MM.1S (cell line): Measurements from ENCODE around the gene SERPINA4.

Source experiments
- DNase-seq: peaks from one replicate; pipeline ENCODE4 v3.0.0-alpha.2; 2015
- H2AFZ ChIP-seq: fragments of 300-600 bp; sonication (generic); 2 replicates; pipeline ENCODE4 v1.6.0; 2016; ENCODE audit warnings: antibody characterized with exemption, low read length
- H3F3A ChIP-seq: fragments of 300-600 bp; sonication (generic); 2 replicates; pipeline ENCODE4 v1.6.1; 2016; ENCODE audit warnings: mild to moderate bottlenecking, antibody characterized with exemption, low read length, moderate library complexity, mixed read lengths; ENCODE audit not compliant: insufficient read depth
- H3K27ac ChIP-seq: fragments of 300-600 bp; sonication (generic); 2 replicates; pipeline ENCODE4 v1.5.1; 2016; ENCODE audit warnings: mild to moderate bottlenecking, low read length
- H3K27me3 ChIP-seq: fragments of 300-600 bp; sonication (generic); replicated peaks from 2 replicates; pipeline ENCODE4 v1.6.0; 2016; ENCODE audit warnings: low read length; ENCODE audit not compliant: insufficient read depth
- H3K36me3 ChIP-seq: fragments of 300-600 bp; sonication (generic); replicated peaks from 2 replicates; pipeline ENCODE4 v1.6.1; 2016; ENCODE audit warnings: mild to moderate bottlenecking, low read length, mixed read lengths; ENCODE audit not compliant: insufficient read depth
- H3K4me1 ChIP-seq: fragments of 300-600 bp; sonication (generic); 2 replicates; pipeline ENCODE4 v1.6.1; 2016; ENCODE audit warnings: low read length, mixed read lengths
- H3K4me2 ChIP-seq: fragments of 300-600 bp; sonication (generic); 2 replicates; pipeline ENCODE4 v1.6.0; 2016; ENCODE audit warnings: low read depth, low read length
- H3K4me3 ChIP-seq: fragments of 300-600 bp; sonication (generic); 2 replicates; pipeline ENCODE4 v1.5.1; 2016; ENCODE audit warnings: low read length, mixed read lengths
- H3K79me2 ChIP-seq: fragments of 300-600 bp; sonication (generic); 2 replicates; pipeline ENCODE4 v1.6.1; 2016; ENCODE audit warnings: mixed run types, low read length, mixed read lengths
- H3K9ac ChIP-seq: fragments of 300-600 bp; sonication (generic); 2 replicates; pipeline ENCODE4 v1.6.1; 2016; ENCODE audit warnings: low read length, mixed read lengths
- H3K9me2 ChIP-seq: fragments of 300-600 bp; sonication (generic); replicated peaks from 2 replicates; pipeline ENCODE4 v1.6.1; 2016; ENCODE audit warnings: mild to moderate bottlenecking, low read length, mixed read lengths; ENCODE audit not compliant: insufficient read depth
- H3K9me3 ChIP-seq: fragments of 300-600 bp; sonication (generic); replicated peaks from 2 replicates; pipeline ENCODE4 v1.6.1; 2016; ENCODE audit warnings: mild to moderate bottlenecking, low read length, mixed read lengths; ENCODE audit not compliant: insufficient read depth
- H4K20me1 ChIP-seq: fragments of 300-600 bp; sonication (generic); 2 replicates; pipeline ENCODE4 v1.6.1; 2016; ENCODE audit warnings: mild to moderate bottlenecking, low read length, moderate library complexity, mixed read lengths; ENCODE audit not compliant: insufficient read depth
- CTCF ChIP-seq: fragments of 300-600 bp; sonication (generic); IDR thresholded peaks from 2 replicates; pipeline ENCODE4 v1.5.1; 2016; ENCODE audit warnings: antibody characterized with exemption, low read length, mixed read lengths
- EZH2 ChIP-seq: fragments of 300-600 bp; sonication (generic); optimal IDR thresholded peaks from 2 replicates; pipeline ENCODE3; 2017; ENCODE audit warnings: low read depth, mild to moderate bottlenecking, antibody characterized with exemption, low read length, mixed read lengths
- EZH2phosphoT487 ChIP-seq: fragments of 300-600 bp; sonication (generic); IDR thresholded peaks from 2 replicates; pipeline ENCODE4 v1.6.1; 2018; ENCODE audit warnings: antibody characterized with exemption, low read length

Gene SERPINA4

GRCh38 chr14:94614802-94615201 is 53.6 kb downstream of the SERPINA4 start:
- no peaks in the 10 kb centered on the region for H3K9me3 ChIP-seq
- no peaks in the 10 kb centered on the region for H3K9me2 ChIP-seq
- no peaks in the 10 kb centered on the region for H3F3A ChIP-seq
- no peak overlapping the region for H3K9ac ChIP-seq
- H3K36me3 ChIP-seq, result no peaks in the 10 kb centered on the region
- H2AFZ ChIP-seq, result no peak overlapping the region
- no peak overlapping the region for H3K27ac ChIP-seq
- no peaks in the 10 kb centered on the region for H3K27me3 ChIP-seq
- H3K79me2 ChIP-seq, result no peaks in the 10 kb centered on the region
- H3K4me3 ChIP-seq, result no peak overlapping the region
- H4K20me1 ChIP-seq, result no peaks in the 10 kb centered on the region
- no peak for DNase-seq
- TF ChIP-seq CTCF (no peak), EZH2 (no peak), EZH2phosphoT487 (no peak)
- no peak overlapping the region for H3K4me2 ChIP-seq
- H3K4me1 ChIP-seq, result no peaks in the 10 kb centered on the region

GRCh38 chr14:94615254-94615653 is 54.0 kb downstream of the SERPINA4 start:
- Histone ChIP-seq H3K27me3 (no peaks in the 10 kb centered on the region), H3K4me2 (no peak overlapping the region)

GRCh38 chr14:94615823-94616570 is 54.8 kb downstream of the SERPINA4 start:
- no peak overlapping the region for H2AFZ ChIP-seq
- H4K20me1 ChIP-seq, result no peaks in the 10 kb centered on the region
- no peak overlapping the region for H3K4me2 ChIP-seq
- no peaks in the 10 kb centered on the region for H3K79me2 ChIP-seq
- no peak overlapping the region for H3K9ac ChIP-seq
- no peaks in the 10 kb centered on the region for H3K9me2 ChIP-seq
- no peaks in the 10 kb centered on the region for H3K4me1 ChIP-seq
- H3K4me3 ChIP-seq, result no peak overlapping the region
- no peaks in the 10 kb centered on the region for H3K9me3 ChIP-seq
- H3K27me3 ChIP-seq, result no peaks in the 10 kb centered on the region
- no peak for TF ChIP-seq CTCF
- TF ChIP-seq EZH2, result no peak
- TF ChIP-seq EZH2phosphoT487, result no peak
- H3K27ac ChIP-seq, result no peak overlapping the region
- no peaks in the 10 kb centered on the region for H3K36me3 ChIP-seq
- no peak for DNase-seq
- H3F3A ChIP-seq, result no peaks in the 10 kb centered on the region

More at GRCh38 chr14:94615254-94615653, 54.0 kb downstream of the SERPINA4 start:
- H3K79me2 ChIP-seq, result no peaks in the 10 kb centered on the region
- no peaks in the 10 kb centered on the region for H4K20me1 ChIP-seq
- no peaks in the 10 kb centered on the region for H3K4me1 ChIP-seq
- TF ChIP-seq CTCF (no peak), EZH2phosphoT487 (no peak)
- H3K36me3 ChIP-seq, result no peaks in the 10 kb centered on the region
- no peak overlapping the region for H2AFZ ChIP-seq
- DNase-seq, result no peak
- H3F3A ChIP-seq, result no peaks in the 10 kb centered on the region
- H3K9me3 ChIP-seq, result no peaks in the 10 kb centered on the region
- no peak overlapping the region for H3K4me3 ChIP-seq
- H3K27ac ChIP-seq, result no peak overlapping the region
- H3K9ac ChIP-seq, result no peak overlapping the region
- H3K9me2 ChIP-seq, result no peaks in the 10 kb centered on the region
